H9 (cell line): ENCODE results near the gene ULK4. TPM values are rescaled to one million over a fixed set of nuclear protein-coding genes. Genes with fewer than 3 reads are reported as not detected.

Experiments
- DNase-seq: peaks from one replicate; pipeline ENCODE4 v3.0.0-alpha.2; 2017
- H2AFZ ChIP-seq: one replicate; pipeline ENCODE4 v1.6.1; 2013; ENCODE audit warnings: mild to moderate bottlenecking, low read length, control low read depth, moderate library complexity
- H2AK5ac ChIP-seq: 2 replicates; pipeline ENCODE4 v1.6.1; 2013; ENCODE audit warnings: low read length, control low read depth, mixed read lengths; ENCODE audit not compliant: insufficient read length
- H2BK120ac ChIP-seq: one replicate; pipeline ENCODE4 v1.6.1; 2013; ENCODE audit warnings: low read depth, mild to moderate bottlenecking, low read length, control low read depth, inconsistent platforms; ENCODE audit not compliant: poor library complexity, severe bottlenecking
- H2BK12ac ChIP-seq: 2 replicates; pipeline ENCODE4 v1.6.1; 2013; ENCODE audit warnings: low read length, control low read depth, mixed read lengths, low read depth; ENCODE audit not compliant: insufficient read length
- H2BK15ac ChIP-seq: 2 replicates; pipeline ENCODE4 v1.6.1; 2013; ENCODE audit warnings: low read depth, low read length, control low read depth
- H2BK20ac ChIP-seq: one replicate; pipeline ENCODE4 v1.6.1; 2013; ENCODE audit warnings: low read depth, mild to moderate bottlenecking, low read length, control low read depth, inconsistent platforms; ENCODE audit not compliant: poor library complexity, severe bottlenecking
- H2BK5ac ChIP-seq: 2 replicates; pipeline ENCODE4 v1.6.1; 2013; ENCODE audit warnings: low read length, control low read depth, mixed read lengths; ENCODE audit not compliant: insufficient read length
- H3K14ac ChIP-seq: 2 replicates; pipeline ENCODE4 v1.6.1; 2013; ENCODE audit warnings: low read length, control low read depth; ENCODE audit not compliant: insufficient read depth
- H3K18ac ChIP-seq: 2 replicates; pipeline ENCODE4 v1.6.1; 2013; ENCODE audit warnings: low read depth, mild to moderate bottlenecking, mixed read lengths, low read length, control low read depth; ENCODE audit not compliant: insufficient read length
- H3K23ac ChIP-seq: 2 replicates; pipeline ENCODE4 v1.6.1; 2013; ENCODE audit warnings: low read length, control low read depth, mixed read lengths, low read depth; ENCODE audit not compliant: insufficient read length
- H3K23me2 ChIP-seq: 2 replicates; pipeline ENCODE4 v1.6.1; 2013; ENCODE audit warnings: low read depth, mild to moderate bottlenecking, mixed read lengths, low read length, control low read depth; ENCODE audit not compliant: insufficient read length, poor library complexity, severe bottlenecking
- H3K27ac ChIP-seq: 2 replicates; pipeline ENCODE4 v1.5.1; 2013; ENCODE audit warnings: low read length, control low read depth, mixed read lengths, low read depth; ENCODE audit not compliant: insufficient read length
- H3K27me3 ChIP-seq: 2 replicates; pipeline ENCODE4 v1.6.1; 2013; ENCODE audit warnings: low read length, control low read depth, inconsistent platforms; ENCODE audit not compliant: insufficient read depth
- H3K4ac ChIP-seq: 2 replicates; pipeline ENCODE4 v1.6.1; 2013; ENCODE audit warnings: low read depth, mild to moderate bottlenecking, control low read depth, inconsistent platforms, low read length, moderate library complexity
- H3K4me1 ChIP-seq: 2 replicates; pipeline ENCODE4 v1.6.1; 2013; ENCODE audit warnings: low read length, control low read depth, inconsistent platforms; ENCODE audit not compliant: insufficient read depth
- H3K4me2 ChIP-seq: 2 replicates; pipeline ENCODE4 v1.6.1; 2013; ENCODE audit warnings: low read length, control low read depth, mixed read lengths; ENCODE audit not compliant: insufficient read length, insufficient read depth
- H3K56ac ChIP-seq: 2 replicates; pipeline ENCODE4 v1.6.1; 2013; ENCODE audit warnings: low read depth, mild to moderate bottlenecking, mixed read lengths, low read length, control low read depth; ENCODE audit not compliant: insufficient read length
- H3K79me1 ChIP-seq: 2 replicates; pipeline ENCODE4 v1.6.1; 2013; ENCODE audit warnings: low read depth, mild to moderate bottlenecking, moderate library complexity, low read length, control low read depth, inconsistent platforms; ENCODE audit not compliant: insufficient read depth, poor library complexity, severe bottlenecking
- H3K79me2 ChIP-seq: 2 replicates; pipeline ENCODE4 v1.6.1; 2013; ENCODE audit warnings: low read length, control low read depth, inconsistent platforms; ENCODE audit not compliant: insufficient read depth
- H3K9ac ChIP-seq: 2 replicates; pipeline ENCODE4 v1.6.1; 2013; ENCODE audit warnings: low read length, control low read depth, mixed read lengths; ENCODE audit not compliant: insufficient read length; ENCODE audit errors: extremely low read depth
- H3K9me3 ChIP-seq: one replicate; pipeline ENCODE4 v1.6.1; 2013; ENCODE audit warnings: low read depth, low read length, inconsistent platforms; ENCODE audit not compliant: control insufficient read depth
- H3T11ph ChIP-seq: one replicate; pipeline ENCODE4 v1.6.1; 2013; ENCODE audit warnings: mild to moderate bottlenecking, low read length, control low read depth, inconsistent platforms
- H4K20me1 ChIP-seq: one replicate; pipeline ENCODE4 v1.6.1; 2013; ENCODE audit not compliant: control insufficient read depth, insufficient read length, insufficient read depth
- H4K5ac ChIP-seq: 2 replicates; pipeline ENCODE4 v1.6.1; 2013; ENCODE audit warnings: low read depth, mild to moderate bottlenecking, mixed read lengths, low read length, control low read depth; ENCODE audit not compliant: insufficient read length
- H4K8ac ChIP-seq: replicated peaks from 2 replicates; pipeline ENCODE4 v1.6.1; 2013; ENCODE audit warnings: low read length, control low read depth, mixed read lengths, low read depth; ENCODE audit not compliant: insufficient read length
- H4K91ac ChIP-seq: 2 replicates; pipeline ENCODE4 v1.6.1; 2013; ENCODE audit warnings: low read depth, mild to moderate bottlenecking, moderate library complexity, mixed read lengths, low read length, control low read depth; ENCODE audit not compliant: insufficient read length
- H3K27ac Mint-ChIP-seq, 3 experiments: 2 replicates in 2 of 3; 3 replicates in 1 of 3; pipeline ENCODE4 v1.8.0; 2020 to 2021; ENCODE audit warnings: mixed read lengths in 3 of 3, mild to moderate bottlenecking in 1 of 3, moderate library complexity in 1 of 3
- H3K27me3 Mint-ChIP-seq: 2 replicates; pipeline ENCODE4 v1.8.0; 2021; ENCODE audit warnings: low read depth, mild to moderate bottlenecking, moderate library complexity, mixed read lengths
- H3K36me3 Mint-ChIP-seq, 3 experiments: 2 replicates in 2 of 3; 3 replicates in 1 of 3; pipeline ENCODE4 v1.8.0; 2020 to 2021; ENCODE audit warnings: low read depth in 3 of 3, mixed read lengths in 3 of 3; ENCODE audit not compliant: insufficient read depth in 1 of 3
- H3K4me1 Mint-ChIP-seq, 2 experiments: 2 replicates each; pipeline ENCODE4 v1.8.0; 2020; ENCODE audit warnings: mixed read lengths in 2 of 2
- H3K4me3 Mint-ChIP-seq, 2 experiments: 2 replicates in 1 of 2; 3 replicates in 1 of 2; pipeline ENCODE4 v1.8.0; 2020 to 2021; ENCODE audit warnings: mild to moderate bottlenecking in 2 of 2, mixed read lengths in 2 of 2, moderate library complexity in 1 of 2
- H3K9me3 Mint-ChIP-seq, 2 experiments: 2 replicates in 1 of 2; 3 replicates in 1 of 2; pipeline ENCODE4 v1.8.0; 2020; ENCODE audit warnings: mild to moderate bottlenecking in 2 of 2, mixed read lengths in 2 of 2, moderate library complexity in 1 of 2
- WGBS: extraction: QIAGEN DNeasy Blood & Tissue Kit; methylation state at CpG from one replicate; pipeline ENCODE4 v1.1.7; 2013; ENCODE audit warnings: missing lambda C conversion rate, low lambda C conversion rate, mixed read lengths; ENCODE audit not compliant: insufficient read length; ENCODE audit errors: extremely low coverage; 5-methylcytosine and 5-hydroxymethylcytosine counted together
- total RNA-seq: library from RNA; stranded (reverse); gene quantifications from 2 replicates; pipeline ENCODE4 v1.2.1, GENCODE V29; 2021
- TF ChIP-seq, protein P1 (sequence below): fragments of 200-600 bp; sonication (generic); conservative IDR thresholded peaks from 3 replicates; pipeline ENCODE4 v1.8.0; 2021; ENCODE audit warnings: antibody characterized with exemption, mild to moderate bottlenecking

Gene ULK4
- total RNA-seq, 1 experiment from 2014 or later, result 12.9 TPM

DNA sequence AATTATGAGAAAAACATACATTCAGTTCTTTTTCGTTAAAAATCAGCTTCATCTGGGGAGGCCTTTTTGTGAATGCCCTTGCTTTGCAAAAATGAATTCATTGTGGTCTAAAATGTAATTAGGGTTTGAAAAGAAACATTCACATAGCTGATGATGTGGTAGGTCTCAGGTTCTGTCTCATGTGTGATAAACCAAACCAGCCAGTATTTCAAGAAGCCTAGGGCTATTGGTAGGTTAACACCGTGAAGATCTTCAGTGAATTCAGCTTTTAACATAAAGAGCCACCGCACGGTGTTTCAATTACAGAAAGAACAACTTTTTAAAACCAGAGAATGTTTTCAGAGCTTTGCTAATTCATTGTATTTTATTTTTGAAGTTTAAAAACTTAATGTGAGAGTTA, 720.7 kb downstream of the ULK4 start:
- Histone ChIP-seq H3K27ac (no peak overlapping the region), H2BK12ac (no peak overlapping the region), H3K9me3 (no peaks in the 10 kb centered on the region), H2BK120ac (no peak overlapping the region), H3K79me1 (no peaks in the 10 kb centered on the region), H3K79me2 (no peaks in the 10 kb centered on the region), H3K18ac (no peak overlapping the region), H3K4me1 (no peaks in the 10 kb centered on the region), H3K23ac (no peak overlapping the region), H4K5ac (no peak overlapping the region), H3K4ac (no peak overlapping the region), H2AK5ac (no peak overlapping the region), H3K4me2 (no peak overlapping the region), H3T11ph (no peak overlapping the region), H2AFZ (no peak overlapping the region), H4K20me1 (no peaks in the 10 kb centered on the region), H3K9ac (no peak overlapping the region), H4K8ac (no peak overlapping the region), H2BK15ac (no peak overlapping the region), H2BK20ac (no peak overlapping the region), H3K56ac (no peak overlapping the region), H3K14ac (no peak overlapping the region), H3K27me3 (no peaks in the 10 kb centered on the region), H4K91ac (no peak overlapping the region), H2BK5ac (no peak overlapping the region), H3K23me2 (no peaks in the 10 kb centered on the region)
- no peaks in the 10 kb centered on the region for H3K9me3 Mint-ChIP-seq
- TF ChIP-seq, protein P1, sequence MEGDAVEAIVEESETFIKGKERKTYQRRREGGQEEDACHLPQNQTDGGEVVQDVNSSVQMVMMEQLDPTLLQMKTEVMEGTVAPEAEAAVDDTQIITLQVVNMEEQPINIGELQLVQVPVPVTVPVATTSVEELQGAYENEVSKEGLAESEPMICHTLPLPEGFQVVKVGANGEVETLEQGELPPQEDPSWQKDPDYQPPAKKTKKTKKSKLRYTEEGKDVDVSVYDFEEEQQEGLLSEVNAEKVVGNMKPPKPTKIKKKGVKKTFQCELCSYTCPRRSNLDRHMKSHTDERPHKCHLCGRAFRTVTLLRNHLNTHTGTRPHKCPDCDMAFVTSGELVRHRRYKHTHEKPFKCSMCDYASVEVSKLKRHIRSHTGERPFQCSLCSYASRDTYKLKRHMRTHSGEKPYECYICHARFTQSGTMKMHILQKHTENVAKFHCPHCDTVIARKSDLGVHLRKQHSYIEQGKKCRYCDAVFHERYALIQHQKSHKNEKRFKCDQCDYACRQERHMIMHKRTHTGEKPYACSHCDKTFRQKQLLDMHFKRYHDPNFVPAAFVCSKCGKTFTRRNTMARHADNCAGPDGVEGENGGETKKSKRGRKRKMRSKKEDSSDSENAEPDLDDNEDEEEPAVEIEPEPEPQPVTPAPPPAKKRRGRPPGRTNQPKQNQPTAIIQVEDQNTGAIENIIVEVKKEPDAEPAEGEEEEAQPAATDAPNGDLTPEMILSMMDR, result no peak
- H3K4me1 Mint-ChIP-seq, result peaks cover 10 to 24% of the 10 kb centered on the region in 2 experiments
- peak overlapping the region in 1 of 3 experiments; percentile 89; a peak in 2 of 7 replicates for H3K27ac Mint-ChIP-seq
- no peak for DNase-seq
- WGBS, result no CpG with 5 or more reads among the region's 4 CpGs
- no peaks in the 10 kb centered on the region for H3K27me3 Mint-ChIP-seq
- H3K4me3 Mint-ChIP-seq, result no peak overlapping the region
- peaks cover 34 to 64% (median 58%) of the 10 kb centered on the region in 3 experiments; a peak in 6 of 7 replicates for H3K36me3 Mint-ChIP-seq
